Liver (tissue), 3 donors: ENCODE results near the gene CHCHD4.

Source experiments
- ATF3 ChIP-seq: IDR thresholded peaks from 2 replicates; pipeline ENCODE4 v1.6.1; 2016; ENCODE audit warnings: antibody characterized with exemption
- RAD21 ChIP-seq, 2 donors: IDR thresholded peaks; 2 replicates each; pipeline ENCODE4 v1.6.1; 2016; ENCODE audit warnings: antibody characterized with exemption in 2 of 2, mild to moderate bottlenecking in 2 of 2
- REST ChIP-seq: IDR thresholded peaks from 2 replicates; pipeline ENCODE4 v1.6.1; 2016; ENCODE audit warnings: antibody characterized with exemption, mild to moderate bottlenecking
- SP1 ChIP-seq: IDR thresholded peaks from 2 replicates; pipeline ENCODE4 v1.6.1; 2018; ENCODE audit warnings: antibody characterized with exemption, mild to moderate bottlenecking
- TF ChIP-seq, protein P1 (sequence below): fragments of 150-350 bp; IDR thresholded peaks from 2 replicates; pipeline ENCODE4 v1.5.1; 2017; ENCODE audit warnings: improper control_type of control experiment, low read depth, low read length; ENCODE audit not compliant: missing input control
- donor health status: healthy.
- donor health status: healthy.

DNA sequence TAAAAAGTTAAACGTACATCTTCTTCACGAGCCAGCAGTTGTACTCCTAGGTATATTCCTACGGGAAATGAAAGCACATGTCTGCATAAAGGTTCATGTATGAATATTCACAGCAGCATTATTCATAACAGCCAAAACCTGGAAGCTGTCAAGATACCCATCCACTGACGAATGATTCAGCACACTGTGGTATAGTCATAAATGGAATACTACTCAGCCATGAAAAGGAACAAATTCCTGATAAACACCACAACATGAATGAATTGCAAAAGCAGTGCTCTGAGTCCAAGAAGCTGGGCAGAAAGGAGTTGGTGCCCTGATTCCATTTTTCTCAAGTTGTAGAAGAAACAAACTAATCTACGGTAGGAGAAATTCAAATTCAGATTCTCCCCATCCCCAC, 4.1 kb upstream of the CHCHD4 start:
- TF ChIP-seq RAD21 (IDR thresholded peaks at IDR 0.05) (no peak), SP1 (no peak), REST (no peak), ATF3 (no peak)
- TF ChIP-seq, protein P1, sequence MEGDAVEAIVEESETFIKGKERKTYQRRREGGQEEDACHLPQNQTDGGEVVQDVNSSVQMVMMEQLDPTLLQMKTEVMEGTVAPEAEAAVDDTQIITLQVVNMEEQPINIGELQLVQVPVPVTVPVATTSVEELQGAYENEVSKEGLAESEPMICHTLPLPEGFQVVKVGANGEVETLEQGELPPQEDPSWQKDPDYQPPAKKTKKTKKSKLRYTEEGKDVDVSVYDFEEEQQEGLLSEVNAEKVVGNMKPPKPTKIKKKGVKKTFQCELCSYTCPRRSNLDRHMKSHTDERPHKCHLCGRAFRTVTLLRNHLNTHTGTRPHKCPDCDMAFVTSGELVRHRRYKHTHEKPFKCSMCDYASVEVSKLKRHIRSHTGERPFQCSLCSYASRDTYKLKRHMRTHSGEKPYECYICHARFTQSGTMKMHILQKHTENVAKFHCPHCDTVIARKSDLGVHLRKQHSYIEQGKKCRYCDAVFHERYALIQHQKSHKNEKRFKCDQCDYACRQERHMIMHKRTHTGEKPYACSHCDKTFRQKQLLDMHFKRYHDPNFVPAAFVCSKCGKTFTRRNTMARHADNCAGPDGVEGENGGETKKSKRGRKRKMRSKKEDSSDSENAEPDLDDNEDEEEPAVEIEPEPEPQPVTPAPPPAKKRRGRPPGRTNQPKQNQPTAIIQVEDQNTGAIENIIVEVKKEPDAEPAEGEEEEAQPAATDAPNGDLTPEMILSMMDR, result no peak
